GM11168 (cell line): ENCODE data around the gene MCCC1.
"Not testable (repeated sequence)": the region's sequence is repeated elsewhere in the genome, so short reads cannot be mapped to it uniquely, and the experiment has no call there.

Experiments used
- in situ Hi-C: fragments of 300-500 bp; cut with MboI; formaldehyde crosslinking; loops from one replicate; pipeline ENCODE4 v1.12.0; 2022; ENCODE audit warnings: low sequenced_read_pairs; ENCODE audit not compliant: unreplicated experiment

Gene MCCC1

GRCh38 chr3:183107372-183107771, 8.1 kb upstream of the MCCC1 start:
- in situ Hi-C loops = not testable (repeated sequence)

GRCh38 chr3:183106635-183107034, 7.3 kb upstream of the MCCC1 start:
- in situ Hi-C loops = no loop called here

GRCh38 chr3:183103950-183104349, 4.7 kb upstream of the MCCC1 start:
- in situ Hi-C loops = not testable (repeated sequence)

DNA sequence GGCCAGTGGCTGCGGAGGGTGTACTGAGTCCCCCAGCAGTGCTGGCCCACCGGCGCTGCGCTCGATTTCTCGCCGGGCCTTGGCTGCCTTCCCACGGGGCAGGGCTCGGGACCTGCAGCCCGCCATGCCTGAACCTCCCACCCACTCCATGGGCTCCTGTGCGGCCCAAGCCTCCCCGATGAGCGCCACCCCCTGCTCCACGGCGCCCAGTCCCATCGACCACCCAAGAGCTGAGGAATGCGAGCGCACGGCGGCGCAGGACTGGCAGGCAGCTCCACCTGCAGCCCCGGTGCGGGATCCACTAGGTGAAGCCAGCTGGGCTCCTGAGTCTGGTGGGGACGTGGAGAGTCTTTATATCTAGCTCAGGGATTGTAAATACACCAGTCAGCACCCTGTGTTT, 1.7 kb upstream of the MCCC1 start:
- in situ Hi-C loops = not testable (repeated sequence)

DNA sequence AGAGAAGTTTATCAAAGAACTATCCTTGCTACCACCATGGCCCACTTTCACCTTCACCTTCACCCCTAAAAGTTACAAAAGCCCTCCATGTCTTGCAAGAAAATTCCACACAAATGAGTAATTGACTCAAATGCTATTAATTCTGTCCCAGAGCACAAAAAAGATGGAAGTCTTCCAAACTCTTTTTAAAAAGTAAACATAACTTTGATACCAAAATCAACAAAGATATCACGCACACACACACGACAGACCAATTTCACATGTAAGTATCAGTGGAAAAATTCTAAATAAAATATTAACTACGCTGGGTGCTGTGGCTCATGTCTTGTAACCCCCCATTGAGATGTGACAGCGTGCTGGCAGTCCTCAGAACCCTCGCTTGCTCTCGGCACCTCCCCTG, 1.1 kb upstream of the MCCC1 start:
- in situ Hi-C loops = no loop called here

GRCh38 chr3:183099838-183100204, 525 bp upstream of the MCCC1 start:
- in situ Hi-C loops = no loop called here

DNA sequence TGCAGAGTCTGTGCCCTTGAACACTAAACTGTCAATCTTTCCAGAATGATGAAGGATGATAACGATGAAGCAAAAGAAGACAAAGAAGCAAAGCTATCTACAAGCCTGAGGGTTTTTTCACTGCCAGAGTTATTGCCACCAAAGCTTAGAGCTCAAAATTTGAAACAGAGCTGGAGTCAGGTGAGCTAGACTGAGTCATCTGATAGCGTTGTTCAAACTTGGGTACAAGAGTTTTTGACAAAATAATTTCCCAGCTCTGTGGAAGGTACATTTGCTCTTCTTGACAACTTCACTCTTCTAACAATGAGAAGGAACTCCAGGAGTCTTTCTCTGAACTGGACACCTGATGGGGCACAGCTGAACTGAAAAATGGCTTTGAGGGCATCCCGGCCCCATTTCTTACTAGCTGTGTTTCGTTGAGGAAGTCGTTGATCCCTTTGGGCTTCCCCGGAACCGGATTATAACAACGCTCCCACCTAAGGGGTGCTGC, 715 bp downstream of the MCCC1 start:
- in situ Hi-C loops = no loop called here

- in situ Hi-C loops = no loop called here
Observed at GRCh38 chr3:183094711-183095110, 4.6 kb downstream of the MCCC1 start.

DNA sequence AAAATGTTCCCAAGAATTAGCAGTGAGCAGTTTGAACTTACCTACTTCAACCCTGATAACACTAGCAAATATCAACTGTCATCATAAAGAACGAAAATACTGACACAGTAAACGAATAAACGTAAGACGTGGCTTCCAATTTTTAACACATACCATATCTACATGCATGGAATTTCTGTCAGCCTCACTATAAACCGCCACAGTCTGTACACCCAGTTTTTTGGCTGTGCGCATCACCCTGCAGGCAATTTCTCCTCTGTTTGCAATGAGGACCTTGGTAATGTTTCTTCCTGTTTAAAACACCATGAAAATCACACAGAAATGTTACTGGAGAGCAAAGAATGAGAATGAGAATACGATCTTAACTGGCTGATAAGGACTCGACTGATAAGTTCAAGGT, 7.0 kb downstream of the MCCC1 start:
- in situ Hi-C loops = no loop called here

GRCh38 chr3:183087184-183087583, 12.1 kb downstream of the MCCC1 start:
- in situ Hi-C loops = no loop called here

DNA sequence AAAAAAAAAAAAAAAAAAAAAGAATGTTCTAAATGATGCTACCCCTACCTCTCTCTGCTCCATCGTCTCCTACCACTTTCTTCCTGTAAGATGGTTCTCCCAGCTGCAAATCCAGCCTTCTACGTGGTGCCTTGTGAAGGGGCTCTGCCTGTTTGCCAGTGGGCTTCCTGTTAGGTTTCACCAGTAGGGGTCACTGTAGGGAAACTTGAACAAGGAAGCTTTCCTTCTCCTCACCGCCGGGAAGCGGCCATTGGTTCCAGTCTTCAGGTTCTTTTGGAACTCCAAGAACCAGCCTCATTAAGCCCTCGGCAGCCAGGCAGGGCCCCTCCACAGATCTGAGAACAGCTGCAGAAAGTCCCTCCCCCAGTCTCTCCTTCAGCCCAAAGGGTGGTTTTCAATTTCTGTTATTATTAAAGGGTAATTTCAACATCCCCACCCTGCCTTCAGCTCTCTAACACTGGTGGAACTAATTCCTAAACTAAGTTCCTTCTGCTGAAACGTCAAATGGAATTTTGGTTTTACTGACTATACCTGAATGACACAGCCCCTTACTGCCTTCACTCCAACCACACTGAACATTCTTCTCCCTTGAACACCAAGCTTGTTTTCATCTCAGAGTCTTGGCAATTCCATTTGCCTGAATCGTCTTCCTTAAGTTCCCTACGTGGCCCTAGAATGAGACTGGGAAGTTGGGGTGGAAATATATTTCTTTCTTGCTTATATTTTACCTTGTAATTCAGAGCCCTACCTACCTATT, 13.5 kb downstream of the MCCC1 start:
- in situ Hi-C loops = no loop called here

GRCh38 chr3:183082355-183082915, 16.9 kb downstream of the MCCC1 start:
- in situ Hi-C loops = no loop called here

DNA sequence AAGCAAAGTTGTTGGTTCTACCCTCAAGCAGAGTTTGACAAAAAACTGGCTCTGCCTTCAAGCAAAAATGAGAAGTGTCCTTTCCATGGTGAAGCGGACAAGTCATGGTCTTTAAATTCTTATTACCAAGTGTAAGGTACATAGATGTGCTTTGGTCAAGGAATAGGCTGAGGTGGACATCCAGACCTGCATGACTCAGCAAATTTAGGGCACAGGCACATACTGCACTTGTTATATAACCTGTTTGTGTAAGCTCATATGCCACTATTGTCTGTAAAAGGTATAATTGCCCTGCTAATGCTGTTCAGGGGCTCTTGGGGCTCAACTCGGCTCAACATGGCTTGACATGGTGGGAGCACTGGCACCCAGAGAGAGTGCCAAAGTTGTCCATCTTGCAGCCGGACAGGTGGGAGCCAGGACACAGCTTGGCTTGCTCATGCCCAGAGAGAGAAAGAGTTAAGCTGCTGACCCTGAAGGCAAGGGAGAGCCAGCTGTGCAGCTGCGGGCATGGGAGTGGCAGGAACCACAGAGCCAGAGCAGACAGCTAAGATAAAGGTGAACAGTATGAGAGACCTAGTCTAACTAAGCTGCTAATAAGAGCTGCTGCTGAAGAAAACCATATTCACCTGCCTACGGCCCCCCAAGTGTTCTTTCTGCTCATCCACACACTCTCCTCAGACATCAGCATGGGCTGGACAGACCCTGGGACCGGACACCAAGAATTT, 17.7 kb downstream of the MCCC1 start:
- in situ Hi-C loops = no loop called here

DNA sequence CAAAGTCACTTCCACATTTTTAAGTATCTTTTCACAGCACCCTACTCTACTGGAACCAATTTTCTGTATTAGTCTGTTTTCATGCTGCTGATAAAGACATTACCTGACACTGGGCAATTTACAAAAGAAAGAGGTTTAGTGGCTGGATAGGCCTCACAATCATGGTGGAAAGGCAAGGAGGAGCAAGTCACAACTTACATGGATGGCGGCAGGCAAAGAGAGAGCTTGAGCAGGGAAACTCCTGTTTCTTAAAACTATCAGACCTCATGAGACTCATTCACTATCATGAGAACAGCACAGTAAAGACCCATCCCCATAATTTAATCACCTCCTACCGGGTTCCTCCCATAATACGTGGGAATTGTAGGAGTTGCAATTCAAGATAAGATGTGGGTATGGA, 18.7 kb downstream of the MCCC1 start:
- in situ Hi-C loops = no loop called here

- in situ Hi-C loops = no loop called here
Observed at GRCh38 chr3:183074881-183075280, 24.4 kb downstream of the MCCC1 start.

- in situ Hi-C loops = no loop called here
Observed at GRCh38 chr3:183074261-183074660, 25.0 kb downstream of the MCCC1 start.

- in situ Hi-C loops = no loop called here
Observed at GRCh38 chr3:183073839-183074238, 25.5 kb downstream of the MCCC1 start.

GRCh38 chr3:183070892-183071291, 28.4 kb downstream of the MCCC1 start:
- in situ Hi-C loops = no loop called here

DNA sequence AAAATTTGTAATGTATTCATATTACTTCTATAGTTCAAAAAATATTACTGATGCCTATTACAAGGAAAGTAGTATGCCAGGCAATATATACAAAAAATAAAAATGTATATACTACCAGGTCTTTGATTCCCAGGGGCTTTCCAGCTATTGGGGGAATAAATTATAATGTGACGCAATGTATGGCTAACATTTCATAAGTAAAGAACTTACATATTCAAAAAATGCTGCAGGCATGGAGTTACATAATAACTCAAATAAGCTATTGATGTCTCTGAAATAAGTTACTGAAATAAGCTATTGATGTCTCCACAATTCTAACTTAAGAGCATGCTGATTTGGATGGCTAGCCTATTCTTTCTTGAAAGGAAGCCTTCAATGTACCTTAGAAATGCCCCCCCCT, 30.2 kb downstream of the MCCC1 start:
- in situ Hi-C loops = no loop called here

DNA sequence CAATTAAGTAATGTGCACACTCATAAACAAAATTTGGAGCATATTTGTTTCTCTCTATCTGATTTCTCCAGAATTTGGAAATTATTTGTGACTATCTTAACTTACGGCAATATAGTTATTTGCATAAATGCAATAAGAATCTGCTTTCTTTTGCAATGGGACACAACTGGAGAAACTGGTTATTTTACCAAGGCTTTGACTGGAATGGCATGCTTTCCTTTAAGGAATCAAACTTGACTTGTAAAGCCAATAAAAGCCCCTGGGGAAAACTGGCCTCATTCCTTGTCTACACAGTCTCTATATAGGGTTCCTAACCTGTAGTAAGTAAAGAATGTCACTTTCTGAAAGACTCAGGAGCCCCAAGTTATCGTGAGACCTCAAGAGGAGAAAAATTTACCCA, 32.4 kb downstream of the MCCC1 start:
- in situ Hi-C loops = not testable (repeated sequence)

DNA sequence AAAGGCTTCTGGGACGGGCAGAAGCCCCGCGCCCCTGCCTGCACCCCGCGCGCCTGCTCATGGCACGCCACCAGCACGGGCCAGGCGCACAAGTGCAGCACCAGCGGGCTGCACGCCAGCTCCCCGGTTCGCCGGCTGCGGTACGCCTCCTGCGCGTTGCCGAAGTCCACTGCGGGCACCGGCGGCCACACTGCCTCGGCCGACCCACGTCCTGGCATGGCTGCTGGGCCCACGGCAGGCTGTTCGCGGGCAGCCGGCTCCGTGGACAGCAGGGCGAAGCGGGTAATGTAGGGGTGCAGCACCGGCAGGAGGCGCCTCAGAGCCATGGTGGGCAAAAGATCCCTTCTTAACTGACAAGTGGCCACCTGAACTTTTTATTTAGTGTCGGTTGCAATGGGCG, 34.8 kb downstream of the MCCC1 start:
- in situ Hi-C loops = no loop called here
